ENCODE data around the gene POLR2H.

DNA sequence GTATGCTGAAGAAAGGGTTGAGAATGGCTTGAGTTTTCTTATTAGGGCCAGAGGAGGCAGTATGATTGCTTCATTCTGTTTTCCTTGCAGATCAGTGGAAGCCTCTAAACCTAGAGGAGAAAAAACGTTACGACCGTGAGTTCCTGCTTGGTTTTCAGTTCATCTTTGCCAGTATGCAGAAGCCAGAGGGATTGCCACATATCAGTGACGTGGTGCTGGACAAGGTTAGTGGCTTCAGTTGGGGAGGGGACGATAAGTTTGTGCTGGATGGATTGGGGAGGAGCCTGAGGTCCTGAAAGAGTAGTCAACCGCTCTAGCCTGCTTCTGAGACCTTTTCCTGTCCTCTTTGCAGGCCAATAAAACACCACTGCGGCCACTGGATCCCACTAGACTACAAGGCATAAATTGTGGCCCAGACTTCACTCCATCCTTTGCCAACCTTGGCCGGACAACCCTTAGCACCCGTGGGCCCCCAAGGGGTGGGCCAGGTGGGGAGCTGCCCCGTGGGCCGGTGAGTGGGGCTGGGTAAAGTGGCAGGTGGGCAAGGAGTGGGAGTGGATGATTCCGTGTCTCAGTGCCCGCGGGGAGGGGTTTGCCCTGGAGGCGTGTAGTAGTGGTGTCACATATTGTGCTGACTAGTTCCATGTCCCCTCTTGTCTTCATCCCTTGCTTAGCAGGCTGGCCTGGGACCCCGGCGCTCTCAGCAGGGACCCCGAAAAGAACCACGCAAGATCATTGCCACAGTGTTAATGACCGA is 38.6 kb upstream of the POLR2H start:
- TF ChIP-seq, protein P1, sequence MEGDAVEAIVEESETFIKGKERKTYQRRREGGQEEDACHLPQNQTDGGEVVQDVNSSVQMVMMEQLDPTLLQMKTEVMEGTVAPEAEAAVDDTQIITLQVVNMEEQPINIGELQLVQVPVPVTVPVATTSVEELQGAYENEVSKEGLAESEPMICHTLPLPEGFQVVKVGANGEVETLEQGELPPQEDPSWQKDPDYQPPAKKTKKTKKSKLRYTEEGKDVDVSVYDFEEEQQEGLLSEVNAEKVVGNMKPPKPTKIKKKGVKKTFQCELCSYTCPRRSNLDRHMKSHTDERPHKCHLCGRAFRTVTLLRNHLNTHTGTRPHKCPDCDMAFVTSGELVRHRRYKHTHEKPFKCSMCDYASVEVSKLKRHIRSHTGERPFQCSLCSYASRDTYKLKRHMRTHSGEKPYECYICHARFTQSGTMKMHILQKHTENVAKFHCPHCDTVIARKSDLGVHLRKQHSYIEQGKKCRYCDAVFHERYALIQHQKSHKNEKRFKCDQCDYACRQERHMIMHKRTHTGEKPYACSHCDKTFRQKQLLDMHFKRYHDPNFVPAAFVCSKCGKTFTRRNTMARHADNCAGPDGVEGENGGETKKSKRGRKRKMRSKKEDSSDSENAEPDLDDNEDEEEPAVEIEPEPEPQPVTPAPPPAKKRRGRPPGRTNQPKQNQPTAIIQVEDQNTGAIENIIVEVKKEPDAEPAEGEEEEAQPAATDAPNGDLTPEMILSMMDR (IDR thresholded peaks at IDR 0.05): no peak
- TF ChIP-seq GABPA (IDR thresholded peaks at IDR 0.05; ENCODE audit: low read depth) (no peak), JUND (IDR thresholded peaks at IDR 0.05) (no peak), POLR2AphosphoS5 (IDR thresholded peaks at IDR 0.05; ENCODE audit: low read depth, low read length) (no peak), NRF1 (IDR thresholded peaks at IDR 0.05; ENCODE audit: low read depth, low read length) (no peak), NFIC (IDR thresholded peaks at IDR 0.05; ENCODE audit: borderline replicate concordance) (no peak), FOXJ3 (CRISPR knock-in tag; IDR thresholded peaks at IDR 0.05) (no peak), EP300 (IDR thresholded peaks at IDR 0.05; ENCODE audit: borderline replicate concordance in 1 of 2, low read depth in 1 of 2, low read length in 1 of 2) (no peak)
- TF ChIP-seq, protein P2, sequence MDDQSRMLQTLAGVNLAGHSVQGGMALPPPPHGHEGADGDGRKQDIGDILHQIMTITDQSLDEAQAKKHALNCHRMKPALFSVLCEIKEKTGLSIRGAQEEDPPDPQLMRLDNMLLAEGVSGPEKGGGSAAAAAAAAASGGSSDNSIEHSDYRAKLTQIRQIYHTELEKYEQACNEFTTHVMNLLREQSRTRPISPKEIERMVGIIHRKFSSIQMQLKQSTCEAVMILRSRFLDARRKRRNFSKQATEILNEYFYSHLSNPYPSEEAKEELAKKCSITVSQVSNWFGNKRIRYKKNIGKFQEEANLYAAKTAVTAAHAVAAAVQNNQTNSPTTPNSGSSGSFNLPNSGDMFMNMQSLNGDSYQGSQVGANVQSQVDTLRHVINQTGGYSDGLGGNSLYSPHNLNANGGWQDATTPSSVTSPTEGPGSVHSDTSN (IDR thresholded peaks at IDR 0.05): no peak
- TF ChIP-seq, protein P3, sequence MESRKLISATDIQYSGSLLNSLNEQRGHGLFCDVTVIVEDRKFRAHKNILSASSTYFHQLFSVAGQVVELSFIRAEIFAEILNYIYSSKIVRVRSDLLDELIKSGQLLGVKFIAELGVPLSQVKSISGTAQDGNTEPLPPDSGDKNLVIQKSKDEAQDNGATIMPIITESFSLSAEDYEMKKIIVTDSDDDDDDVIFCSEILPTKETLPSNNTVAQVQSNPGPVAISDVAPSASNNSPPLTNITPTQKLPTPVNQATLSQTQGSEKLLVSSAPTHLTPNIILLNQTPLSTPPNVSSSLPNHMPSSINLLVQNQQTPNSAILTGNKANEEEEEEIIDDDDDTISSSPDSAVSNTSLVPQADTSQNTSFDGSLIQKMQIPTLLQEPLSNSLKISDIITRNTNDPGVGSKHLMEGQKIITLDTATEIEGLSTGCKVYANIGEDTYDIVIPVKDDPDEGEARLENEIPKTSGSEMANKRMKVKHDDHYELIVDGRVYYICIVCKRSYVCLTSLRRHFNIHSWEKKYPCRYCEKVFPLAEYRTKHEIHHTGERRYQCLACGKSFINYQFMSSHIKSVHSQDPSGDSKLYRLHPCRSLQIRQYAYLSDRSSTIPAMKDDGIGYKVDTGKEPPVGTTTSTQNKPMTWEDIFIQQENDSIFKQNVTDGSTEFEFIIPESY (IDR thresholded peaks at IDR 0.05; ENCODE audit: borderline replicate concordance, low read depth): no peak
- TF ChIP-seq, protein P4, sequence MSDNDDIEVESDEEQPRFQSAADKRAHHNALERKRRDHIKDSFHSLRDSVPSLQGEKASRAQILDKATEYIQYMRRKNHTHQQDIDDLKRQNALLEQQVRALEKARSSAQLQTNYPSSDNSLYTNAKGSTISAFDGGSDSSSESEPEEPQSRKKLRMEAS (IDR thresholded peaks at IDR 0.05; ENCODE audit: low read depth): no peak
- TF ChIP-seq, protein P5, sequence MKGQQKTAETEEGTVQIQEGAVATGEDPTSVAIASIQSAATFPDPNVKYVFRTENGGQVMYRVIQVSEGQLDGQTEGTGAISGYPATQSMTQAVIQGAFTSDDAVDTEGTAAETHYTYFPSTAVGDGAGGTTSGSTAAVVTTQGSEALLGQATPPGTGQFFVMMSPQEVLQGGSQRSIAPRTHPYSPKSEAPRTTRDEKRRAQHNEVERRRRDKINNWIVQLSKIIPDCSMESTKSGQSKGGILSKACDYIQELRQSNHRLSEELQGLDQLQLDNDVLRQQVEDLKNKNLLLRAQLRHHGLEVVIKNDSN (IDR thresholded peaks at IDR 0.05; ENCODE audit: borderline replicate concordance, low read depth): no peak

All from SK-N-SH (cell line).